ENCODE results near the gene PLOD1.

- TF ChIP-seq CTCF (conservative IDR thresholded peaks at IDR 0.05 in 1 of 2, IDR thresholded peaks at IDR 0.05 in 1 of 2; ENCODE audit: extremely low read depth in 1 of 2, insufficient read depth in 1 of 2, low read depth in 1 of 2, low read length in 2 of 2): no peak
- TF ChIP-seq EZH2 (IDR thresholded peaks at IDR 0.05; ENCODE audit: borderline replicate concordance, low read length): no peak
Measured at GRCh38 chr1:11978301-11978700, 43.8 kb downstream of the PLOD1 start.
